ENCODE data around the gene PHOSPHO2. TPM values are rescaled to one million over a fixed set of nuclear protein-coding genes. Genes with fewer than 3 reads are reported as not detected.

The PHOSPHO2 gene
- total and polyA plus RNA-seq, 10 of the 15 experiments (the other 5 are each of a cell fraction or from before 2014, with no cell fraction given): 2.7 to 7.6 (median 4.2) TPM

- TF ChIP-seq HDAC6 (IDR thresholded peaks at IDR 0.05; ENCODE audit: unreplicated experiment): no peak
These were observed 24.7 kb downstream of the PHOSPHO2 start (continued) for GRCh38 chr2:169718930-169719504.

GRCh38 chr2:169721016-169721415 lies 26.7 kb downstream of the PHOSPHO2 start:
- intact Hi-C loops (cut with micrococcal nuclease; ENCODE audit: unreplicated experiment) (no loop called here), in situ Hi-C loops (cut with MboI) (no loop called here)
- Histone ChIP-seq H4K20me1 (ENCODE audit: control insufficient read depth, insufficient read depth) (no peaks in the 10 kb centered on the region), H3K4me3 (no peak overlapping the region), H3K9ac (ENCODE audit: control insufficient read depth, insufficient read depth, low read length) (no peak overlapping the region), H3K36me3 (ENCODE audit: control insufficient read depth in 2 of 2, insufficient read depth in 2 of 2, low read length in 1 of 2) (no peaks in the 10 kb centered on the region), H2AFZ (ENCODE audit: control insufficient read depth, low read depth, low read length) (no peak overlapping the region), H3K27me3 (replicated peaks in 1 of 2; ENCODE audit: control insufficient read depth in 2 of 2, insufficient read depth in 2 of 2, low read length in 1 of 2) (no peaks in the 10 kb centered on the region), H3K4me1 (ENCODE audit: control insufficient read depth, insufficient read depth, low read length) (no peaks in the 10 kb centered on the region; the same call in 1 of the 2 replicates), H3K27ac (ENCODE audit: control insufficient read depth, insufficient read depth) (no peak overlapping the region), H3K4me2 (ENCODE audit: control insufficient read depth, insufficient read depth) (no peak overlapping the region), H3K79me2 (ENCODE audit: control insufficient read depth, insufficient read depth, low read length) (no peaks in the 10 kb centered on the region), H3K9me3 (replicated peaks; ENCODE audit: control insufficient read depth, insufficient read depth, low read length) (no peaks in the 10 kb centered on the region)
- no TSS peak for BruUV-seq (replicated peaks)
- WGBS (ENCODE audit: insufficient coverage, insufficient replicate concordance, low lambda C conversion rate, missing lambda C conversion rate): 43% methylated on average over 3 of the region's 3 CpGs
- no peak for DNase-seq (ENCODE audit: low read depth, low spot score)
- no peak for ATAC-seq
- TF ChIP-seq ATF7 (IDR thresholded peaks at IDR 0.05; ENCODE audit: low read depth) (no peak), HSF1 (IDR thresholded peaks at IDR 0.05; ENCODE audit: low read depth, low read length) (no peak), CBX3 (IDR thresholded peaks at IDR 0.05; ENCODE audit: borderline replicate concordance, low read depth) (no peak), MEF2A (IDR thresholded peaks at IDR 0.05; ENCODE audit: insufficient read depth, low read depth, low read length) (no peak), IKZF1 (conservative IDR thresholded peaks at IDR 0.05) (no peak), IKZF2 (IDR thresholded peaks at IDR 0.05) (no peak), NBN (IDR thresholded peaks at IDR 0.05) (no peak)
- FAIRE-seq: no peak
- RAD21 ChIA-PET (ENCODE audit: unreplicated experiment): no interaction called here
- POLR2A ChIA-PET: interaction anchor here (0.5 to 0.9 kb wide), 2 partner anchors 15 to 141 kb away, joined by 3 to 4 read pairs; no protein-coding TSS in a partner anchor
- CTCF ChIA-PET: interaction anchor here (0.6 kb wide), 1 partner anchor 1774 kb away, joined by 3 read pairs; no protein-coding TSS in a partner anchor
- SMC1A ChIA-PET (ENCODE audit: uncharacterized antibody, unreplicated experiment): no interaction called here
